NCI-H2081 (cell line): ENCODE data around the gene KLK7.
"Not testable (repeated sequence)": the region's sequence is repeated elsewhere in the genome, so short reads cannot be mapped to it uniquely, and the experiment has no call there.

ENCODE experiments used
- DNase-seq, 2 experiments: peaks; one replicate each; lab custom pipeline; 2025; lab: John Stamatoyannopoulos, UW

The KLK7 gene

GRCh38 chr19:50975766-50976165 lies 8.0 kb downstream of the KLK7 start:
- DNase-seq = no peak

DNA sequence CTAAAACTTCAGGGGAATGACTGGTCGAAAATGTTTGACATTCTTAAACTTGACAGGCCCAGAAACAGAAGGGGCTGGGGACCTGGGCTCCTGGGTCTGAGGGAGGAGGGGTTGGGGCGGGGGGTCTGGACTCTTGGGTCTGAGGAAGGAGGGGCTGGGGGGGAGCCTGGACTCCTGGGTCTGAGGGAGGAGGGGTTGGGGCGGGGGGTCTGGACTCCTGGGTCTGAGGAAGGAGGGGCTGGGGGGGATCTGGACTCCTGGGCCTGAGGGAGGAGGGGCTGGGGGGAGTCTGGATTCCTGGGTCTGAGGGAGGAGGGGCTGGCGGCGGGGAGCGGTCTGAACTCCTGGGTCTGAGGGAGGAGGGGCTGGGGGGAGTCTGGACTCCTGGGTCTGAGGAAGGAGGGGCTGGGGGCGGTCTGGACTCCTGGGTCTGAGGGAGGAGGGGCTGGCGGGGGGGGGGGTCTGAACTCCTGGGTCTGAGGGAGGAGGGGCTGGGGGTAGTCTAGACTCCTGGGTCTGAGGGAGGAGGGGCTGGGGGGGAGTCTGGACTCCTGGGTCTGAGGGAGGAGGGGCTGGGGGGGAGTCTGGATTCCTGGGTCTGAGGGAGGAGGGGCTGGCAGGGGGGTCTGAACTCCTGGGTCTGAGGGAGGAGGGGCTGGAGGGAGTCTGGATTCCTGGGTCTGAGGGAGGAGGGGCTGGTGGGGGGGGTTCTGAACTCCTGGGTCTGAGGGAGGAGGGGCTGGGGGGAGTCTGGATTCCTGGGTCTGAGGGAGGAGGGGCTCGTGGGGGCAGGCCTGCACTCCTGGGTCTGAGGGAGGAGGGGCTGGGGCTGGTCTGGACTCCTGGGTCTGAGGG lies 8.8 kb downstream of the KLK7 start:
- DNase-seq = no peak

- DNase-seq = no peak
Observed at GRCh38 chr19:50972795-50973376, 10.8 kb downstream of the KLK7 start.

DNA sequence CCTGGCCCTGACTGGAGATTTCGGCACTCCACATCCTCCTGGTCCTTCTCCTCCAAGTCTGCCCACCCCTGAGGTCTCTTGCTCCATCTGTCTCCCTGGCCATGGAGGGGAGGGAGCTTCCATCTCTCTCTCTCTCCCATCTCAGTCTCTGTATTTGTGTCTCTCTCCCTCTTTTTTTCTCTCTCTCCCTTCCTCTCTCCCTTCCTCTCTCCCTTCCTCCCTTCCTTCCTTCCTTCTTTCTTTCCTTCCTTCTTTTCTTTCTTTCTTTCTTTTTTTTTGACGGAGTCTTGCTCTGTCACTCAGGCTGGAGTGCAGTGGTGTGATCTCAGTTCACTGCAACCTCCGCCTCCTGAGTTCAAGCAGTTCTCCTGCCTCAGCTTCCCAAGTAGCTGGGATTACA lies 13.9 kb downstream of the KLK7 start:
- not testable (repeated sequence) for DNase-seq

- DNase-seq = no peak
Observed at GRCh38 chr19:50969413-50969760, 14.3 kb downstream of the KLK7 start, which contains the start of gene KLK6. TSS of gene KLK6 (minus strand) at chr19:50969591. CDS start at chr19:50968104, 1,487 bp downstream.

- DNase-seq = no peak
Observed at GRCh38 chr19:50968716-50969412, 14.9 kb downstream of the KLK7 start.

DNA sequence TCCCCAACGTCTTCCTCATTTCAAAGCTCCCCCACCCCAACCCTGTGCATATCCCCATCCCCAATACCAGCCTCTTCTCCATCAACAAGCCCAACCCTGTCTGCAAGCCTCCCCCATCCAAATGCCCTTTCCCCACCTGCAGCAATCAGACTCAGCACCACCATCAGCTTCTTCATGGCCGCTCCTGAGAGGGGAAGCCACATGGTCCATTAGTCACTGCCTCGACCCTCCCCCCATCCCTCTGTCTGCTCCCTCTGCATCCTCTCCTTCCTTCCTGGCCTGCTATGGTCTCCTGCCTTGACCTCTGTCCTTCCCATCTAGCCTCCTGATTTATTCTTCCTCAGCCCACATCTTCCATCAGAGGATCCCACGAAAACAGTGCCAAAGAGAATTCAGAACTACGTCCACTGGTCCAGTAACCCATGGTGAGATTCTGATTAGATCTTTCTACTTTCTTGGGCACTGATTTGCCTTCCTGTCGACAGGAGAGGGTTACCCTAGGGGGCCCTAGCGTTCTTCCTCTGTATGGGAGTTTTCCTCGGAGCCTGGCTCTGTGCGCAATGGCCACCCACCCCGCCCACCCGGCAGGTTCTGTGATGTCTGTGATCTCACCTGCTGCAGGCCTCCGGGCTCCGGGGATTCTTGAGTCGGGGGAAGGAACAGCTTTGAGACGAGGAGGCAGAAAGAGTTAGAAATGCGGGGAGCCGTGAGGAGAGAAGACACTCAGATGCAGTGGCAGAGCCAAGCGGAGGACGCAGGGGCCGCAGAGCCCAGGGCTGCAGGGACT lies 15.6 kb downstream of the KLK7 start:
- no peak for DNase-seq

DNA sequence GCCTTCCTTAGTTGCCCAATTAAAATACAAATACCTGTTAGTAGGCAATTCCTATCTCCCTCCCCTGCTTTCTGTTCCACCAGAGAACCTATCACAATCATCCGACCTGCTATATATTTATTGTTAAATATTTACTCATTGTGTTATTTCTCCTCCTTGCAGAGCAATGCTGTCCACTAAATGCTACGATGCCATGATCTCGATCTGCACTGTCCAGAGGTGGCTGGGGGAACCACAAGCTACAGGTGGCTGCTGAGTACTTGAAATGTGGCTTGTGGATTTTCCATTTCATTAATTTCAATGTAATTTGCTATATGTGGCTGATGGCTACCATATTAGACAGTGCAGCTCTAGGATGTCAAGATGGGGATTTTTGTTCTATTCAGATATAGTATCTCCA lies 19.5 kb downstream of the KLK7 start:
- no peak for DNase-seq

GRCh38 chr19:50963381-50963780 lies 20.3 kb downstream of the KLK7 start:
- no peak for DNase-seq

- no peak for DNase-seq
Observed at GRCh38 chr19:50962245-50962644, 21.5 kb downstream of the KLK7 start.

DNA sequence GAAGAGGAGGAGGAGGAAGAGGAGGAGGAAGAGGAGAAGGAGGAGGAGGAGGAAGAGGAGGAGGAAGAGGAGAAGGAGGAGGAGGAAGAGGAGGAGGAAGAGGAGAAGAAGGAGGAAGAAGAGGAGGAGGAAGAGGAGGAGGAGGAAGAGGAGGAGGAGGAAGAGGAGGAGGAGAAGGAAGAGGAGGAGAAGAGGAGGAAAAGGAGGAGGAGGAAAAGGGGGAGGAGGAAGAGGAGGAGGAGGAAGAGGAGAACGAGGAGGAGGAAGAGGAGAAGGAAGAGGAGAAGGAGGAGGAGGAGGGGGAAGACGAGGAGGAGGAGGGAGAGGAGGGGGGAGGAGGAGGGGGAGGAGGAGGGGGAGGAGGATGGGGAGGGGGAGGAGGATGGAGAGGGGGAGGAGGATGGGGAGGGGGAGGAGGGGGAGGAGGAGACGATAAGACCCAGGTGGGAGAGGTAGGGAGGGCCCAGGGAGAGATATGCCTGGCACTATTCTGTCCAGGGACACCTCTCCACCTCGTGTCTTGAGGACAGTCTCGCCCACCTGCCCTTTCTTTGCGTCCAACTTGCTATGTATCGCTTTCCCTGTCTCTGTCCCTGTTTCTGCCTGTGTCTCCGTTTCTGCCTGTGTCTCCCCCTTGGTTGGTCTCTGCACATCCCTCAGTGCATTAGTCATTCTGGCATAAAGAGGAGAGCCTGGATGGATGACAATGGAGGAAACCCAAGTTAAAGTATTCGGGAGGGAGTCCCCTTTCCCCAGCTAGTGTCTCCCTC lies 23.8 kb downstream of the KLK7 start:
- no peak for DNase-seq

GRCh38 chr19:50957587-50957986 lies 26.1 kb downstream of the KLK7 start:
- no peak for DNase-seq

- no peak for DNase-seq
Observed at GRCh38 chr19:50952910-50953309, 30.8 kb downstream of the KLK7 start, which contains the start of gene KLK5. TSS of gene KLK5 (minus strand) at chr19:50953038. CDS start at chr19:50952657, 381 bp downstream.

GRCh38 chr19:50949861-50950260 lies 33.9 kb downstream of the KLK7 start:
- no peak for DNase-seq

DNA sequence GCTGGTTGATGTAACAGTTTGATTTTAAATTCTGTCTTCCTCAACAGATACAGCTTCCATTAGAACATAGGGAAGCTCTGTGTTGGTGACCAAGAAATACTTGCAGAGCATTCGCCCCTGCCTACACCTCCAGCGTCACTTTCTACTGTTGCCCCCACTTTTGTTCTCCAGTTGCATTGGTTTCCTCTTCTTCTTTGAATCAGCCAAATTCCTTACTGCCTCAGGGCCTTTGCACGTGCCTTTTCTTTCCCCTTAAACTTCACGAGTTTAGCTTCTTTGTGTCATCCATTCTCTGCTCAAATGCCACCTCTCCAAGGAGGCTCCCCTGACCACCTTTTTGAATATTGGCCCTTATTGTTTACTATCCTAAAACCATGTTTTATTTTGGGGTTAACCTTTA lies 36.6 kb downstream of the KLK7 start:
- no peak for DNase-seq

- no peak for DNase-seq
Observed at GRCh38 chr19:50944795-50945194, 38.9 kb downstream of the KLK7 start.

DNA sequence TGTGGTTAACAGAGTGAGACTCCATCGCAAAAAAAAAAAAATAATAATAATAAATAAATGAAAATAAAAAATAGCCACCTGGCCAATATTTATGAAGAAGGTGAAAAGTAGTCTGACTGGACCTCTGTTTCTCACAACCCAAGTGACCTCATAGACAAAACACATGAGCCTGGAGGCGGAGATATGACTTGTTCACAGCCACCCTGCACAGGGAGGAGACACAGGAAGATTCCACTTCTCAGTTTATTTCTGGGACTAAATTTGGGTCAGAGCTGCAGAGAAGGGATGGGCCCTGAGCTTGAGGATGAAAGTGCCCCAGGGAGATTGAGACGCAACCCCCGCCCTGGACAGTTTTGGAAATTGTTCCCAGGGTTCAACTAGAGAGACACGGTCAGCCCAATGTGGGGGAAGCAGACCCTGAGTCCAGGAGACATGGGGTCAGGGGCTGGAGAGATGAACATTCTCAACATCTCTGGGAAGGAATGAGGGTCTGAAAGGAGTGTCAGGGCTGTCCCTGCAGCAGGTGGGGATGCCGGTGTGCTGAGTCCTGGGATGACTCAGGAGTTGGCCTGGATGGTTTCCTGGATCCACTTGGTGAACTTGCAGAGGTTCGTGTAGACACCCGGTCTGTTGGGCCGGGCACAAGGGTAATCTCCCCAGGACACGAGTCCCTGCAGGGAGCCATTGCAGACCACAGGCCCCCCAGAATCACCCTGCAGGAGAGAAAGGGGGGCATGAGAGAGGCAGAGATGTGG lies 40.5 kb downstream of the KLK7 start:
- DNase-seq = no peak

- no peak for DNase-seq
Observed at GRCh38 chr19:50939596-50939995, 44.1 kb downstream of the KLK7 start.

GRCh38 chr19:50933640-50934039 lies 50.1 kb downstream of the KLK7 start:
- no peak for DNase-seq

- DNase-seq = no peak
Observed at GRCh38 chr19:50932690-50933083, 51.0 kb downstream of the KLK7 start.
